Activated CD8-positive, alpha-beta memory T cell treated with anti-CD3 and anti-CD28 coated beads, Interleukin-2, amount 10 ng/mL, durations not matched to agents 7 days and 5 days (primary cell): ENCODE results near the gene CILP2. TPM values are rescaled to one million over a fixed set of nuclear protein-coding genes. Genes with fewer than 3 reads are reported as not detected.

Experiments used
- ATAC-seq: fragments of 150-1000 bp; cut with Tn5 transposase; one replicate; pipeline ENCODE4 v1.10.0; 2021; ENCODE audit warnings: moderate library complexity
- CTCF ChIA-PET: fragments of 350-600 bp; sonication (Branson Sonifier 250); formaldehyde crosslinking; loops from one replicate; lab custom pipeline; 2021; ENCODE audit warnings: antibody characterized with exemption; lab: Charles Lee
- DNase-seq: peaks from one replicate; pipeline ENCODE4 v3.0.0-alpha.2; 2020
- H3K27ac Mint-ChIP-seq: one replicate; pipeline ENCODE4 v1.8.0; 2021; ENCODE audit warnings: mild to moderate bottlenecking, mixed read lengths
- H3K27me3 Mint-ChIP-seq: one replicate; pipeline ENCODE4 v1.8.0; 2021; ENCODE audit warnings: mixed read lengths
- H3K36me3 Mint-ChIP-seq: one replicate; pipeline ENCODE4 v1.8.0; 2021; ENCODE audit warnings: mild to moderate bottlenecking, mixed read lengths
- H3K4me1 Mint-ChIP-seq: one replicate; pipeline ENCODE4 v1.8.0; 2021; ENCODE audit warnings: mixed read lengths
- H3K4me3 Mint-ChIP-seq: one replicate; pipeline ENCODE4 v1.8.0; 2021; ENCODE audit warnings: mild to moderate bottlenecking, moderate library complexity, mixed read lengths
- H3K9me3 Mint-ChIP-seq: one replicate; pipeline ENCODE4 v1.8.0; 2022; ENCODE audit warnings: low read depth, mixed read lengths
- total RNA-seq, 2 experiments: library from RNA; stranded (reverse); gene quantifications; one replicate each; pipeline ENCODE4 v1.2.3, GENCODE V29; 2021

The CILP2 gene
- total RNA-seq, 2 experiments from 2014 or later: 0.12 to 0.15 TPM

GRCh38 chr19:19500975-19501644 lies 37.0 kb upstream of the CILP2 start:
- Mint-ChIP-seq H3K27ac (no peak overlapping the region), H3K4me3 (no peak overlapping the region), H3K27me3 (no peaks in the 10 kb centered on the region), H3K9me3 (no peaks in the 10 kb centered on the region), H3K36me3 (peaks cover 38% of the 10 kb centered on the region), H3K4me1 (peaks cover 2% of the 10 kb centered on the region)
- ATAC-seq (no peak), DNase-seq (no peak)
- CTCF ChIA-PET: interaction anchor here (0.7 kb wide), 1 partner anchor 194 kb away, joined by 6 read pairs; no protein-coding TSS in a partner anchor

GRCh38 chr19:19501798-19502197 lies 36.3 kb upstream of the CILP2 start:
- Mint-ChIP-seq H3K9me3 (no peaks in the 10 kb centered on the region), H3K36me3 (peaks cover 38% of the 10 kb centered on the region), H3K27me3 (no peaks in the 10 kb centered on the region), H3K27ac (no peak overlapping the region), H3K4me1 (peaks cover 1% of the 10 kb centered on the region), H3K4me3 (no peak overlapping the region)
- DNase-seq (no peak), ATAC-seq (no peak)
- CTCF ChIA-PET: no interaction called here

- H3K9me3 Mint-ChIP-seq: no peaks in the 10 kb centered on the region
- CTCF ChIA-PET: no interaction called here
- ATAC-seq (no peak), DNase-seq (no peak)
- H3K36me3 Mint-ChIP-seq: peaks cover 39% of the 10 kb centered on the region
- H3K4me3 Mint-ChIP-seq: no peak overlapping the region
- no peaks in the 10 kb centered on the region for H3K27me3 Mint-ChIP-seq
- no peak overlapping the region for H3K27ac Mint-ChIP-seq
- H3K4me1 Mint-ChIP-seq: no peaks in the 10 kb centered on the region
Observed at GRCh38 chr19:19502281-19502680, 35.8 kb upstream of the CILP2 start.

GRCh38 chr19:19502808-19503602 lies 35.1 kb upstream of the CILP2 start:
- Mint-ChIP-seq H3K4me1 (no peaks in the 10 kb centered on the region), H3K9me3 (no peaks in the 10 kb centered on the region), H3K4me3 (no peak overlapping the region), H3K27ac (peak overlapping the region; percentile 11), H3K27me3 (no peaks in the 10 kb centered on the region), H3K36me3 (peaks cover 41% of the 10 kb centered on the region)
- no peak for DNase-seq
- CTCF ChIA-PET: interaction anchor here (0.6 kb wide), 1 partner anchor 307 kb away, joined by 3 read pairs; no protein-coding TSS in a partner anchor
- no peak for ATAC-seq

GRCh38 chr19:19504754-19505668 lies 33.1 kb upstream of the CILP2 start:
- H3K9me3 Mint-ChIP-seq: no peaks in the 10 kb centered on the region
- no peak for DNase-seq
- no peak for ATAC-seq

GRCh38 chr19:19505669-19506326 lies 32.3 kb upstream of the CILP2 start:
- Mint-ChIP-seq H3K27me3 (no peaks in the 10 kb centered on the region), H3K36me3 (peaks cover 36% of the 10 kb centered on the region), H3K4me3 (no peak overlapping the region), H3K27ac (no peak overlapping the region), H3K9me3 (no peaks in the 10 kb centered on the region), H3K4me1 (no peaks in the 10 kb centered on the region)
- no peak for ATAC-seq
- DNase-seq: no peak
- CTCF ChIA-PET: no interaction called here

More at GRCh38 chr19:19504754-19505668, 33.1 kb upstream of the CILP2 start:
- Mint-ChIP-seq H3K4me1 (no peaks in the 10 kb centered on the region), H3K36me3 (peaks cover 36% of the 10 kb centered on the region), H3K27me3 (no peaks in the 10 kb centered on the region), H3K4me3 (no peak overlapping the region), H3K27ac (no peak overlapping the region)
- CTCF ChIA-PET: interaction anchor here (0.8 kb wide), 1 partner anchor 49 kb away, joined by 3 read pairs; no protein-coding TSS in a partner anchor

- no peaks in the 10 kb centered on the region for H3K27me3 Mint-ChIP-seq
- no peak overlapping the region for H3K4me3 Mint-ChIP-seq
- DNase-seq (no peak), ATAC-seq (no peak)
- H3K9me3 Mint-ChIP-seq: no peaks in the 10 kb centered on the region
- peaks cover 31% of the 10 kb centered on the region for H3K36me3 Mint-ChIP-seq
- H3K27ac Mint-ChIP-seq: no peak overlapping the region
- CTCF ChIA-PET: interaction anchor here (0.8 kb wide), 1 partner anchor 9 kb away, joined by 3 read pairs; the partner anchor contains the start of gene NDUFA13
- H3K4me1 Mint-ChIP-seq: no peaks in the 10 kb centered on the region
Observed at GRCh38 chr19:19506592-19506991, 31.5 kb upstream of the CILP2 start.

- Mint-ChIP-seq H3K36me3 (peaks cover 26% of the 10 kb centered on the region), H3K27me3 (no peaks in the 10 kb centered on the region)
- no peak for ATAC-seq
Observed at GRCh38 chr19:19507354-19507753, 30.7 kb upstream of the CILP2 start.

GRCh38 chr19:19508217-19508616 lies 29.8 kb upstream of the CILP2 start:
- no peaks in the 10 kb centered on the region for H3K4me1 Mint-ChIP-seq
- no peaks in the 10 kb centered on the region for H3K9me3 Mint-ChIP-seq
- DNase-seq (no peak), ATAC-seq (no peak)
- peaks cover 21% of the 10 kb centered on the region for H3K36me3 Mint-ChIP-seq
- H3K4me3 Mint-ChIP-seq: no peak overlapping the region
- no peak overlapping the region for H3K27ac Mint-ChIP-seq
- CTCF ChIA-PET: interaction anchor here (0.8 kb wide), 1 partner anchor 18 kb away, joined by 3 read pairs; no protein-coding TSS in a partner anchor
- no peaks in the 10 kb centered on the region for H3K27me3 Mint-ChIP-seq

More at GRCh38 chr19:19507354-19507753, 30.7 kb upstream of the CILP2 start:
- Mint-ChIP-seq H3K4me1 (no peaks in the 10 kb centered on the region), H3K27ac (no peak overlapping the region), H3K9me3 (no peaks in the 10 kb centered on the region), H3K4me3 (no peak overlapping the region)
- CTCF ChIA-PET: interaction anchor here (0.8 kb wide), 1 partner anchor 9 kb away, joined by 3 read pairs; the partner anchor contains the start of gene NDUFA13
- no peak for DNase-seq

- ATAC-seq: no peak
- no peak for DNase-seq
- Mint-ChIP-seq H3K4me3 (no peak overlapping the region), H3K9me3 (no peaks in the 10 kb centered on the region), H3K36me3 (peaks cover 19% of the 10 kb centered on the region), H3K27me3 (no peaks in the 10 kb centered on the region), H3K27ac (no peak overlapping the region), H3K4me1 (peaks cover under 1% of the 10 kb centered on the region)
- CTCF ChIA-PET: interaction anchor here (1.6 to 2.3 kb wide), 2 partner anchors 20 to 44 kb away, joined by 4 to 12 read pairs; no protein-coding TSS in a partner anchor
Observed at GRCh38 chr19:19510432-19510831, 27.6 kb upstream of the CILP2 start.

GRCh38 chr19:19513682-19514081 lies 24.4 kb upstream of the CILP2 start:
- Mint-ChIP-seq H3K9me3 (no peaks in the 10 kb centered on the region), H3K27me3 (no peaks in the 10 kb centered on the region), H3K36me3 (peaks cover 12% of the 10 kb centered on the region), H3K4me1 (peaks cover 18% of the 10 kb centered on the region), H3K27ac (no peak overlapping the region), H3K4me3 (no peak overlapping the region)
- ATAC-seq: no peak
- DNase-seq: no peak
- CTCF ChIA-PET: interaction anchor here (1.1 kb wide), 1 partner anchor 23 kb away, joined by 3 read pairs; no protein-coding TSS in a partner anchor

GRCh38 chr19:19514215-19514657 lies 23.8 kb upstream of the CILP2 start:
- Mint-ChIP-seq H3K27ac (no peak overlapping the region), H3K36me3 (peaks cover 14% of the 10 kb centered on the region), H3K9me3 (no peaks in the 10 kb centered on the region), H3K4me3 (no peak overlapping the region), H3K27me3 (no peaks in the 10 kb centered on the region), H3K4me1 (peaks cover 21% of the 10 kb centered on the region)
- no peak for DNase-seq
- ATAC-seq: no peak
- CTCF ChIA-PET: interaction anchor here (1.1 kb wide), 1 partner anchor 23 kb away, joined by 3 read pairs; no protein-coding TSS in a partner anchor
